HG03558 (cell line): Measurements from ENCODE around the gene HMGA1.

Source experiments
- ATAC-seq: cut with Tn5 transposase; IDR thresholded peaks from one replicate; pipeline ENCODE4 v1.9.1; 2021; ENCODE audit warnings: moderate number of reproducible peaks; ENCODE audit not compliant: unreplicated experiment; ENCODE audit errors: extremely low read depth

The HMGA1 gene

DNA sequence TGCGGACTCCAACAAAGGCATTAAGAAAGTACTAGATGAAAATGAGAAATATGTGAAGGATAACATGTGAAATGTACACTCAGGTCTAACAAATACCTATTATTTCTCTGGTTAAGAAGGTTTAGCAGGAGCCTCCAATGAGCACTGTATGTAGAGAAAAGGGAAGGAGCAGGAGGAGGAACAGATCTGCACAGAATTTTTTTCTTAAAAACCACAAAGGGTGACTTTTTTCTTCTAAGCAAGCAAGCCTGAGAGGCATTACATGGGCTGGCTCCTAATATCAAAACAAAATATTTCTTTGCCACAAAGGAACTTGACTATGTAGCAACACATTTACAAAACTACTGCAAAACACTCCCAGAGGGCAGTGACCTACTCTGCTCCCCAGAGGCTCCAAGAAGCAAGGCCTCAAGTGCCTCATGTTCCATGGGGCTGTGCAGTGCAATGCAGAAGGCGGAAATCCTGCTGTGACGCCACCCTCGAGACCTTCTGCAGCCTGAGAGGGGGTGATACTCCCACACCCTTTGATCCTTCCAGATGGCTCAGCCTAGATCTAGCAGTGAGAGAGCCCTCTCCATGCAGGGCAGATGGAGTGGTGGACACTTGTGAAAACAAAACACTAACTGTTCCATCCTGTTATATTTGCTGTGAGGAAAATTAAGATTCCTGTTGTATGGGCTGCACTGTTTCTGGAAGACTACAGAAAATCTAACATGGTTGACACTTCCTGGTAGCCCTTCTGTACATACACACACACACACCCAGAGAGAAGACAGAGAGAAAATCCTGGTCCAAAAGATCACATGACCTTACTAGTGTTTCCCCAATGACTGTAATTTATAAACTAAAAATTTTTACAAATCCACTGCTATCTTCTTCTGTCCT lies 48.1 kb downstream of the HMGA1 start:
- no peak for ATAC-seq

- ATAC-seq, result no peak
Observed at GRCh38 chr6:34285448-34286164, 48.9 kb downstream of the HMGA1 start.

- no peak for ATAC-seq
Observed at GRCh38 chr6:34288581-34288980, 51.9 kb downstream of the HMGA1 start.

DNA sequence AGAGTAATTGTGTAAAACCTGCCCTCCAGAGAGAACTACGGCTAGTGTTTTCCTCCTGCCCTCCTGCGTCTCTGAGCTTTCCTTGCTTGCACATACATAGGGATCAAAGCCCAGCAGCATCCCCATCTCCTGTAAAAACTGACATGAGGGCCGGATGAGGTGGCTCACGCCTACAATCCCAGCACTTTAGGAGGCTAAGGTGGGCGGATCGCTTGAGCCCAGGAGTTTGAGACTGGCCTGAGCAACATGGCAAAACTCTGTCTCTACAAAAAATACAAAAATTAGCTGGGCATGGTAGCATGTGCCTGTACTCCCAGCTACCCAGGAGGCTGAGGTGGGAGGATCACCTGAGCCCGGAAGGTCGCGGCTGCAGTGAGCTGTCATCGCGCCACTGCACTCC lies 52.5 kb downstream of the HMGA1 start:
- ATAC-seq, result no peak

GRCh38 chr6:34292954-34293353 lies 56.3 kb downstream of the HMGA1 start:
- ATAC-seq, result no peak

- ATAC-seq, result no peak
Observed at GRCh38 chr6:34295721-34296120, 59.0 kb downstream of the HMGA1 start.
